Activated CD8-positive, alpha-beta memory T cell treated with anti-CD3 and anti-CD28 coated beads for 24 hours (primary cell): ENCODE measurements around the gene TNNT1.
"Not testable (repeated sequence)": the region's sequence is repeated elsewhere in the genome, so short reads cannot be mapped to it uniquely, and the experiment has no call there.

Source experiments
- DNase-seq: peaks from one replicate; pipeline ENCODE4 v3.0.0-alpha.2; 2020

The TNNT1 gene

GRCh38 chr19:55136399-55137102 lies 12.5 kb downstream of the TNNT1 start:
- DNase-seq = no peak

- no peak for DNase-seq
These were observed 14.3 kb downstream of the TNNT1 start for GRCh38 chr19:55134736-55135135.

- DNase-seq = no peak
These were observed 15.2 kb downstream of the TNNT1 start for GRCh38 chr19:55133639-55134444.

GRCh38 chr19:55132453-55133129 lies 16.4 kb downstream of the TNNT1 start:
- DNase-seq = no peak

GRCh38 chr19:55131421-55131820 lies 17.6 kb downstream of the TNNT1 start:
- no peak for DNase-seq

GRCh38 chr19:55119053-55119452 lies 30.0 kb downstream of the TNNT1 start:
- DNase-seq = no peak

- peak; percentile 64 for DNase-seq
These were observed 30.5 kb downstream of the TNNT1 start for GRCh38 chr19:55118401-55118991.

GRCh38 chr19:55117663-55118391 lies 31.2 kb downstream of the TNNT1 start:
- DNase-seq = peak; percentile 95

- DNase-seq = no peak
These were observed 31.9 kb downstream of the TNNT1 start, which contains the start of gene PPP1R12C for GRCh38 chr19:55116859-55117662. Gene PPP1R12C (minus strand): TSS chr19:55117637. CDS start chr19:55117543, 94 bp downstream.

GRCh38 chr19:55116232-55116858 lies 32.7 kb downstream of the TNNT1 start:
- peak; percentile 76 for DNase-seq

- DNase-seq = no peak
These were observed 33.5 kb downstream of the TNNT1 start for GRCh38 chr19:55115446-55116065.

- DNase-seq = no peak
These were observed 34.4 kb downstream of the TNNT1 start for GRCh38 chr19:55114566-55115145.

- DNase-seq = no peak
These were observed 35.4 kb downstream of the TNNT1 start for GRCh38 chr19:55113570-55114039.

GRCh38 chr19:55112777-55113569 lies 36.0 kb downstream of the TNNT1 start:
- no peak for DNase-seq

- DNase-seq = no peak
These were observed 36.7 kb downstream of the TNNT1 start for GRCh38 chr19:55112246-55112776.

- DNase-seq = no peak
These were observed 37.7 kb downstream of the TNNT1 start for GRCh38 chr19:55111238-55111831.

GRCh38 chr19:55109527-55110291 lies 39.3 kb downstream of the TNNT1 start:
- no peak for DNase-seq

- DNase-seq = not testable (repeated sequence)
These were observed 41.8 kb downstream of the TNNT1 start for GRCh38 chr19:55107252-55107651.
